RPMI8226 (cell line): ENCODE measurements around the gene KLHL9.
"Not testable (repeated sequence)": the region's sequence is repeated elsewhere in the genome, so short reads cannot be mapped to it uniquely, and the experiment has no call there.

Experiments used
- DNase-seq: peaks from one replicate; pipeline ENCODE4 v3.0.0-alpha.2; 2015

KLHL9 gene, protein sequence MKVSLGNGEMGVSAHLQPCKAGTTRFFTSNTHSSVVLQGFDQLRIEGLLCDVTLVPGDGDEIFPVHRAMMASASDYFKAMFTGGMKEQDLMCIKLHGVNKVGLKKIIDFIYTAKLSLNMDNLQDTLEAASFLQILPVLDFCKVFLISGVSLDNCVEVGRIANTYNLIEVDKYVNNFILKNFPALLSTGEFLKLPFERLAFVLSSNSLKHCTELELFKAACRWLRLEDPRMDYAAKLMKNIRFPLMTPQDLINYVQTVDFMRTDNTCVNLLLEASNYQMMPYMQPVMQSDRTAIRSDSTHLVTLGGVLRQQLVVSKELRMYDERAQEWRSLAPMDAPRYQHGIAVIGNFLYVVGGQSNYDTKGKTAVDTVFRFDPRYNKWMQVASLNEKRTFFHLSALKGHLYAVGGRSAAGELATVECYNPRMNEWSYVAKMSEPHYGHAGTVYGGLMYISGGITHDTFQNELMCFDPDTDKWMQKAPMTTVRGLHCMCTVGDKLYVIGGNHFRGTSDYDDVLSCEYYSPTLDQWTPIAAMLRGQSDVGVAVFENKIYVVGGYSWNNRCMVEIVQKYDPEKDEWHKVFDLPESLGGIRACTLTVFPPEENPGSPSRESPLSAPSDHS

DNA sequence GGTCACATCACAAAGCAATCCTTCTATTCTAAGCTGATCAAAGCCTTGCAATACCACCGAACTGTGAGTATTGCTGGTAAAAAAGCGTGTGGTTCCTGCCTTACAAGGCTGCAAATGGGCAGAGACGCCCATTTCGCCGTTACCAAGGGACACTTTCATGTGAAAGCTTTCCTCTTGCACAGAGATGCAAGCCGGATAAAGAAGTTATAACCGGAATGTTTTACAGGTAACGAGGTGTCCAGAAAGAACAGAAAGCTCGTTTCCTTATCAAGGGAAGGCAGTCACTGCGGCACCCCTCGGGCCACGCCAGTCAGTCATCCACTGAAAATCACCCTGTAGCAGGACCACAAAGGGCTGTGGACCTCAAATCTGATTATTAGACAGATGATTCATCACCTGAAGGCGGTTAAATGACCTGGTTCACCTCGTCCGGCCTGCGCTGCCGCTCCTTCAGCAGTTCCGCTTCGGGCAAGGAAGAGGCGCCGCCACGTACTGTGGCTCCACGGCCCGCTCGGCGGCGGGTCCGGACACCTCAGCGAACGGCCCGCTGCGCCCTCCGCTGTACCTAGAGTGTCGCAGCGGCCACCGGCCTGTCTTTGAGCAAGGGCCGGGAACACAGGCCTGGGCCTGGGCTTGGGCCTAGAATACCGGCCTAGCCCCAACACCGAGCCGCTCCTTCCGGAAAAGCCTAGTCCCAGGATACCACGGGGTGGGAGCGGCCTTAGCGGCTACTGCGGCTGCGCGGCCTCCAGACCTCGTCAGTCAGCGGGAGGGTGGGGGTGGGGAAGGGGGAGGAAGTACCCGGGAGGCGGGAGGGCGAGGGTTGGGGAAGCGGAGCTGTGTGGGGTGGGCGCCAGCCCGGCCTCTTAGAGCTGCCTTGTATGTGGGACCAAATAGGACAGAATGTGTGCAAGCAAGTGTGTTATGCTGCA, at the start of gene KLHL9:
Gene KLHL9, minus strand, starts transcription at position 704 of the 932 bp plus-strand sequence. Its CDS starts 545 bp downstream, at position 159.
- DNase-seq = peak; percentile 88

GRCh38 chr9:21383627-21384026, 48.4 kb upstream of the KLHL9 start:
- DNase-seq = no peak

- peak; percentile 70 for DNase-seq
These were observed 46.5 kb upstream of the KLHL9 start for GRCh38 chr9:21381448-21382339.

DNA sequence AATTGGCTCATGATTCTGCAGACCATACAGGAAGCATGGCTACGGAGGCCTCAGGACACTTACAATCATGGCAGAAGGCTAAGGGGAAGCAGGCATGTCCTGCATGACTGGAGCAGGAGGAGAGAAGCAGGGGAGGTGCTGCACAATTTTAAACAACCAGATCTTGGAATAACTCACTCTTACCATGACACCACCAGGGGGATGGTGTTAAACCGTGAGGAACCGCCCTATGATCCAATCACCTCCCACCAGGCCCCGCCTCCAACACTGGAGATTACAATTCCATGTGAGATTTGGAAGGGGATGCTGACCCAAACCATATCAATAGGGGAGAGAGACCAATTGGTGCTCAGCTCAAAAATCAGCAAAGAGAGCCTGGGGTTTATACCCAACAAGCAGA, 36.3 kb upstream of the KLHL9 start:
- not testable (repeated sequence) for DNase-seq

DNA sequence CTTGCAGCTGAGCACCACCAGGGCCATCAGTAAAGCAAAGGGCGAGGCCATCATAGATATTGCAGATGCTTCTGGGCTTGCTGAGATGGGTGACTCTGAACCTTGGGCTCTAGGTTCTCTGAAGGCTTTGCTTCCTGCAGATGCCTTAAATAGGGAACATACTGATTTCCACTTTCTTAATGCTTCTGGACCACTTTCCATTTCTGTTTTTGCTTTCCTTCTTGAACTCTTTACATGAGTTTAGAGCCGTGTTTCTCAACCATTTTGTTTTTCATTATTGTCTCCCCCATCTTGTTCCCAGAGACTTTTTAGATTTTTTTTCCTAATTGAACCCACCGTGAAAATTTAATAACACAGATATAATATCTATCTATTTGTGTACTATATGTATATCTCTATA, 32.8 kb upstream of the KLHL9 start, which contains the start of gene IFNA13:
Gene IFNA13, minus strand, starts transcription at position 101 of the 400 bp plus-strand sequence. Its CDS starts 47 bp downstream, at position 54.
- DNase-seq = no peak

GRCh38 chr9:21367169-21367568, 32.0 kb upstream of the KLHL9 start:
- not testable (repeated sequence) for DNase-seq

DNA sequence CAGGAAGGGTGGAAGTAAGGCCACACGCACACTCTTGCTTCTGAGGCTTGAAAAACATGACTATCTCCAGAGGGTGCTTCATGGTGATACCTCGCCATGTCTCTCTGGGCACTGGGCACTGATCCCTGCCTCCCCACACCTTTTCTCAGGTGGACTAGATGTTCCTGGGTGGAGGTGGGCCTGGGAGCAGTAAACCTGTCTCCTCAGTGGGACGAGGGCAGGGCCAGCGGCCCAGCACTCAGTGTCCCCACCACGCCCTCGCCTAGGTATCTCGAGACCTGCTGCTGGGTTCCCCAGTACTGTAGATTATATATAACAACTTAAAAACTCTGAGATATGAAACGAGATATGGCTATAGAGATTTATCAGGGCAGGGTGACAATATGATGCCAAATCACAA, 27.1 kb upstream of the KLHL9 start:
- no peak for DNase-seq

GRCh38 chr9:21357479-21358460, 22.6 kb upstream of the KLHL9 start:
- peak; percentile 42 for DNase-seq

DNA sequence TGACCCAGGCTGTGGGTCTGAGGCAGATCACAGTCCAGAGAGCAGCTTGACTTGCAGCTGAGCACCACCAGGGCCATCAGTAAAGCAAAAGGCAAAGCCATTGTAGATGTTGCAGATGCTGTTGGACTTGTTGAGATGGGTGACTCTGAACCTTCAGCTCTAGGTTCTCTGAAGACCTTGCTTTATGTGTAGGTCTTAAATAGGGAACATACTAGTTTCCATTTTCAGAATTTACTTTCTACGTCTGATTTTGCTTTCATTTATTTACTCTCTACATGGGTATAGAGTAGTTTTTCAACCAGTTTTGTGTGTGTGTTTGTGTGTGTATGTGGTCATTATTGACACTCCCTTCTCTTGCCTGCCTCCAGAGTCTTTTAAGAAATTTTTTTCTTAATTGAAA, 15.6 kb upstream of the KLHL9 start, which contains the start of gene IFNA6:
Gene IFNA6, minus strand, starts transcription at position 101 of the 400 bp plus-strand sequence. Its CDS starts 0 bp downstream, at position 101.
- no peak for DNase-seq

DNA sequence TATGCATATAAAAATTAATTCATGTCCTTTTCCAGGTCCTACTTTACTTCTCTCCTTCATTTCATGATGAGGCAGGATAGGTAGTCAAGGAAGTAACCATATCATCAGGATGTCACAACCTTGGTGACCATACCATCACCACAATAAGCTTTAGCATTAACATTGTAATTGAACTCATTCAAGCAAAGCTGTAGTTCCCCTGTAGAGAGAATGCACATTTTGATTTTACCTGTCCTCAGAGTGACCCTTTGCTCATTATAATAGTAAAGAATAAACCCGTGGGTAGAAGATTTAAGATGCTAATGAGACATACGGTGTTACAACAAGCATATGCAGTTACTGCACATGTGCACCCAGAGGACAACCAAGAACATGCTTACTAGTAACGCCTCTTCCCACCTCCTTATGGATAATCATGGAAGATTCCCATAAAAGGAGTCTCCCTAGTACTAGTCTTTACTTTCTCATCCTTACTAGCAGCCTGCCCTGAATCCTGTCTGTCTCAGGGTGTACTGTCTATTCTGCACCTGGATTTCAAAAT, 13.3 kb upstream of the KLHL9 start:
- no peak for DNase-seq

DNA sequence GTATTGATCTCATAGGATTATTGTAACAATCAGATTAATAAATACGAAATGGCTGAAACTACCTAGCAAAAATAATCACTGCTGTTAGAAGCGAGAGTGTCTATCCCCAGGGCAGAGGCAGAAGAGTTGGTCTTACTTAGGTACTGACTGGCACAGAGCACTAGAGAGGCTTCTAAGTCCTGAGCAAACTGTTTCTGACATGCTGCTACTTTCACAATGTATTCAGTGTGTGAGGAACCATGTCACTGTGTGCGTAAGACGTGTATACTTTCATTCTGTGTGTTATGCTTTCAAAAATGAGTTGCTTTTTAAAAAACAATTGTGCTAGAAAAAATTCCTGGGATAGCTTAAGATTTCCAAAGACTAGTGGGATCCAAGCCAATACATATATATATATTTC, 5.5 kb upstream of the KLHL9 start:
- no peak for DNase-seq

DNA sequence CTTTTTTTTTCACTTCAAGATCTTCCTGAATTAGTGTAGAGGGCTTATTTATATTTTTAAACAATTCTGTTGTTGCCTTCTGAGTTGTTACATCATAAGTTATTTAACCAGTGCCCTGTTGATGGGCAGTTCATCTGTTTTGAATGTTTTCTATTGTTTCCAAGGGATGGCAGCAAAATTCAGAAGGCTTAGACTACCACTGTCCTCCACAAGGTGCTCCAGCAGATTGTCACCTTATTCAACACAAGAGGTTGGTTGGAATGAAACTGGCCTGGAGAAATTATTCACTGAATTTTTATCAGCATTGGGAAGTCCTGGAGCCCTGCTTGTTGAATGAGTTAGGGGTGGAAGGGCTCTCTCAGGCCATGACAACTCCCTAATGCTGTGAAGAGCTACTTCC, 1.3 kb upstream of the KLHL9 start:
- DNase-seq = peak; percentile 5

DNA sequence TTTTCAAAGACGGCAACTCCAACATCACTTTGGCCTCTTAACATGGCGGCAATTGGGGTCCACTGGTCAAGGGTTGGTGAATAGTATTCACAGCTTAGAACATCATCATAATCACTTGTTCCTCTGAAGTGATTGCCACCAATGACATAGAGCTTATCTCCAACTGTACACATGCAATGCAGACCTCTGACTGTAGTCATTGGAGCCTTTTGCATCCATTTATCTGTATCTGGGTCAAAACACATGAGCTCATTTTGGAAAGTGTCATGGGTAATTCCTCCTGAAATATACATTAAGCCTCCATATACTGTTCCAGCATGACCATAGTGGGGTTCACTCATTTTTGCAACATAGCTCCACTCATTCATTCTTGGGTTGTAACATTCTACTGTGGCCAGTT, 2.0 kb downstream of the KLHL9 start:
- DNase-seq = no peak

- no peak for DNase-seq
These were observed 3.4 kb downstream of the KLHL9 start for GRCh38 chr9:21331676-21332402.

- DNase-seq = peak; percentile 39
These were observed 8.6 kb downstream of the KLHL9 start for GRCh38 chr9:21326526-21327139.

- no peak for DNase-seq
These were observed 11.2 kb downstream of the KLHL9 start for GRCh38 chr9:21324047-21324446.

- DNase-seq = no peak
These were observed 12.2 kb downstream of the KLHL9 start for GRCh38 chr9:21322911-21323461.

DNA sequence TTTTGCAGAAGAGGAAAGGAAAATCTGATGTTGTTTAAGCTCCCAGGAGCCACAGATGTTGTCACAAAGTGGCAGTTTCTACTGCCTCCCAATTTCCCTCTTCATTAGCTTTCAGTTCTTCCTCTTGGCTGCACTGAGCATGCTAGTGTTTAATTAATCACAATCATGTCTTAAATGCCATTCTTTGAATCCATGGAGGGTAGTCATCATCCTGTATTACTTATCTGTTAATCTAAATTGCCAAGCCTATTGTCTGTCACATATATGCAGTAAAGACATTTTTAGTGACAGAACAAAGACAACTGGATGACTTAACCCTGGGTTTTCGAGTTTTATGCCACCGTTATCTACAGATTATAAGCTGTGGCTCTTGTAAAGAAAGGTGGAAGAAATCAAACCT, 14.7 kb downstream of the KLHL9 start:
- DNase-seq = no peak
